GM21367 (cell line): ENCODE data around the gene SMU1.
"Not testable (repeated sequence)": the region's sequence is repeated elsewhere in the genome, so short reads cannot be mapped to it uniquely, and the experiment has no call there.

Source experiments
- ATAC-seq: cut with Tn5 transposase; IDR thresholded peaks from one replicate; pipeline ENCODE4 v1.9.1; 2021; ENCODE audit not compliant: unreplicated experiment

The SMU1 gene

GRCh38 chr9:33014665-33015014, 61.8 kb downstream of the SMU1 start:
- no peak for ATAC-seq

GRCh38 chr9:33013962-33014664, 62.4 kb downstream of the SMU1 start:
- no peak for ATAC-seq

DNA sequence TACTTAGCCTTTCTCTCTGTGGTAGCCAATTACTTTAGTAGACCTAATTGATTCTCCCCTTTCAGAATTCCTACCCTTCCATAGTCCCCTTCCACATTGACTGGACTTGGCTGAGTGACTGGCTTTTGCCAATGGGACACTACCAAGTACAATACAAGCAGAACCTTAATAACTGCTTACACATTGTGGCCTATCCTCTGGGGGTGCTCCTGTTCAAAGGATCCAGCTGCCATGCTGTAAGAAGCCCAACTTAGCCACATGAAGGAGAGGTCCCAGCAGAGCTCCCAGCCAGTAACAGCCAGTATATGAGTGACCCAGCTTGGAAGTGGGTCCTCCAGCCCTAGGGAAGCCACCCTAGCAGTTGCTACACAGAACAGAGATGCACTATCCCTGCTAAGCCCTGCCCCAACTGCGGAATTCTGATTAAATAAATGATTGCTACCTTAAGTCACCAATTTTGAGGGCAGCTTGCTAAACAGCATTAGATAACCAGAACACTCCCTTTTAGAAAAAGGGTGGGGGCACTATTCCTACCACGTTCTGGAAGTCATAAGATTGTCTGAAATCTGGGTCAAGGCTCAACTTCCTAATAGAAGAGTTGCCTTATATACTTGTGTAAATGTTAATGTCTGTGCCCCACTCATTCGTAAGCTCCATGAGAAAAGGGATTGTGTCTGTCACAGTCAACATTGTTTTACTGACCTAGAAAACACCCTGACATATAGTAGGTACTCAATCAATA, 64.0 kb downstream of the SMU1 start:
- no peak for ATAC-seq

DNA sequence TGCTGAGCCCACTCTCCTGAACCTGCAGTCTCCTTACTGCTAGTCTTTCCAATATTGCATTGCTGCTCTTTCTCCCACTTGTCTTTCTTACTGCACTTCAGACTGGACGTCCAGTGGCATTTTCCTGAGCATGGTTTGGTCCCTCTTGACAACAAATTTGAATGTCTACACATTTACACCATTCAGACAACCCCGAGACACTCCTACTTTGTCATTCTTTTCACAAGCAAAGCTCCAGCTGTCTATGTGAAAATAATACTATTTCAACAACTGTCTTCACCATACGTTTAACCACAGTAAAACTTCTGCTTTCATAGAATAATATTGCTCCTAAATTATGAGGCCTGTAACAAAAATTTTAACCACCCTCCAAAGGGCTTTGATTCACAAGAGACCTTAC, 64.6 kb downstream of the SMU1 start:
- ATAC-seq: no peak

DNA sequence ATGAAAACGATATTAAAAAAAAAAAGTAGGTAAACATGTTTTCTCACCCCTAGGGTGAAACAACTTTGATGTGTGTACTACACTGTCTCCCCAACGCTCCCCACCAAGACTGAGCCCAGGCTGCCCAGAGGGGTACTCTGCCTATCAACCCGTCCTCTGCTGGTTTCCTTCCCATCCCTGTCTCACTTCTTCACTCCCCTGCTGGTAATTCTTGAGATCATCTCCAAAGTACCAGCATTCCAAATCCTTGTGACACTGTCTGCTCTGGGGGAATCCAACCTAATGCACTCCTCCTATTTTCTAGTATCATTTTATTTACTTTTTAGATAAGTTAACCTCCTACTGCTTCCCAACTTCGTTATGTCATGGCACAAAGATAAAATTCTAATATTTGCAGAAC, 68.7 kb downstream of the SMU1 start:
- no peak for ATAC-seq

DNA sequence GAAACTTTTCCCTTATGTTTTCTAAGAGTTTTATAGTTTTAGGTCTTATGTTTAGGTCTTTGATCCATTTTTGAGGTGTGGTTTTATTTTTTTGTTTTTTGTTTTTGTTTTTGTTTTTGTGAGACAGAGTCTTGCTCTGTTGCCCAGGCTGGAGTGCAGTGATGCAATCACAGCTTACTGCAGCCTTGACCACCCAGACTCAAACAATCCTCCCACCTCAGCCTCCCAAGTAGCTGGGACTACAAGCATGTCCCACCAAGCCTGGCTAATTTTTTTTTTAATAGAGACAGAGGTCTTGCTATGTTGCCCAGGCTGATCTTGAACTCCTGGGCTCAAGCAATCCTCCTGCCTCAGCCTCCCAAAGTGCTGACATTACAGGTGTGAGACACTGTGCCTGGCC, 71.1 kb downstream of the SMU1 start:
- not testable (repeated sequence) for ATAC-seq

DNA sequence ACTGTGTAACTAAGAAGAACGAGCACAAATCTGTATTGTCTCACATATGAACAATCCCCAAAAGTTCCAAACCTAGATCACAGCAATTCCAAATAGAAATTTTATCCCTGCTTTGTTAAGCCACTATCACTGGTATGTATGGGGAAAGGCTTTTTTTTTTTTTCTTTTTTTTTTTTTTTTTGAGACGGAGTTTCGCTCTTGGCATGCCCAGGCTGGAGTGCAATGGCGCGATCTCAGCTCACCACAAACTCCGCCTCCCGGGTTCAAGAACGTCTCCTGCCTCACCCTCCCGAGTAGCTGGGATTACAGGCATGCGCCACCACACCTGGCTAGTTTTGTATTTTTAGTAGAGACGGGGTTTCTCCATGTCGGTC, 75.8 kb downstream of the SMU1 start:
- not testable (repeated sequence) for ATAC-seq

GRCh38 chr9:32992595-32993238, 83.8 kb downstream of the SMU1 start:
- ATAC-seq: no peak

- ATAC-seq: no peak
These were observed 84.4 kb downstream of the SMU1 start for GRCh38 chr9:32991897-32992594.
